ACHN (cell line): ENCODE data around the gene NFYC.

Experiments used
- DNase-seq: peaks from one replicate; pipeline ENCODE4 v3.0.0-alpha.2; 2015
- in situ Hi-C: cut with HindIII; loops from 2 replicates; pipeline ENCODE4 v1.10.0; 2017; ENCODE audit warnings: low sequenced_read_pairs, low pct_ligation_motif_present, low pct_unique_long_range_greater_than_20kb

The NFYC gene

GRCh38 chr1:40784771-40785151 is 93.3 kb downstream of the NFYC start:
- in situ Hi-C loops, result loop anchor here (10.0 kb wide), 1 partner anchor 70 kb away; no protein-coding TSS in a partner anchor
- no peak for DNase-seq

GRCh38 chr1:40785446-40785845 is 93.9 kb downstream of the NFYC start:
- in situ Hi-C loops, result loop anchor here (10.0 kb wide), 1 partner anchor 69 kb away; no protein-coding TSS in a partner anchor
- no peak for DNase-seq

- DNase-seq, result no peak
- in situ Hi-C loops, result loop anchor here (10.0 kb wide), 1 partner anchor 68 kb away; no protein-coding TSS in a partner anchor
These were observed 94.9 kb downstream of the NFYC start for GRCh38 chr1:40786171-40786994.

GRCh38 chr1:40786995-40787705 is 95.6 kb downstream of the NFYC start:
- DNase-seq, result no peak
- in situ Hi-C loops, result loop anchor here (10.0 kb wide), 1 partner anchor 68 kb away; no protein-coding TSS in a partner anchor

- in situ Hi-C loops, result loop anchor here (10.0 kb wide), 1 partner anchor 67 kb away; no protein-coding TSS in a partner anchor
- DNase-seq, result no peak
These were observed 96.4 kb downstream of the NFYC start for GRCh38 chr1:40787737-40788560.

- no peak for DNase-seq
- in situ Hi-C loops, result loop anchor here (10.0 kb wide), 1 partner anchor 66 kb away; no protein-coding TSS in a partner anchor
These were observed 97.2 kb downstream of the NFYC start for GRCh38 chr1:40788561-40789341.

GRCh38 chr1:40789342-40789598 is 97.8 kb downstream of the NFYC start:
- no peak for DNase-seq
- in situ Hi-C loops, result loop anchor here (10.0 kb wide), 1 partner anchor 66 kb away; no protein-coding TSS in a partner anchor

GRCh38 chr1:40789661-40790430 is 98.3 kb downstream of the NFYC start:
- in situ Hi-C loops, result loop anchor here (10.0 kb wide), 1 partner anchor 65 kb away; no protein-coding TSS in a partner anchor
- DNase-seq, result peak; percentile 25

GRCh38 chr1:40792036-40792435 is 100.5 kb downstream of the NFYC start:
- no peak for DNase-seq
- in situ Hi-C loops, result no loop called here

GRCh38 chr1:40793617-40794016 is 102.1 kb downstream of the NFYC start:
- no peak for DNase-seq
- in situ Hi-C loops, result no loop called here

GRCh38 chr1:40794048-40794447 is 102.5 kb downstream of the NFYC start:
- no peak for DNase-seq
- in situ Hi-C loops, result no loop called here

GRCh38 chr1:40794974-40795715 is 103.6 kb downstream of the NFYC start:
- in situ Hi-C loops, result no loop called here
- no peak for DNase-seq

GRCh38 chr1:40795811-40796586 is 104.5 kb downstream of the NFYC start:
- DNase-seq, result no peak
- in situ Hi-C loops, result no loop called here

GRCh38 chr1:40796939-40797667 is 105.6 kb downstream of the NFYC start:
- in situ Hi-C loops, result no loop called here
- peak; percentile 14 for DNase-seq

GRCh38 chr1:40797668-40798010 is 106.1 kb downstream of the NFYC start:
- DNase-seq, result no peak

More at GRCh38 chr1:40797668-40798010, 106.1 kb downstream of the NFYC start:
- in situ Hi-C loops, result no loop called here
